H9 (cell line): ENCODE data around the gene MLANA. TPM values are rescaled to one million over a fixed set of nuclear protein-coding genes. Genes with fewer than 3 reads are reported as not detected.

Experiments used
- DNase-seq: peaks from one replicate; pipeline ENCODE4 v3.0.0-alpha.2; 2017
- H2AFZ ChIP-seq: one replicate; pipeline ENCODE4 v1.6.1; 2013; ENCODE audit warnings: mild to moderate bottlenecking, low read length, control low read depth, moderate library complexity
- H2AK5ac ChIP-seq: 2 replicates; pipeline ENCODE4 v1.6.1; 2013; ENCODE audit warnings: low read length, control low read depth, mixed read lengths; ENCODE audit not compliant: insufficient read length
- H2BK120ac ChIP-seq: one replicate; pipeline ENCODE4 v1.6.1; 2013; ENCODE audit warnings: low read depth, mild to moderate bottlenecking, low read length, control low read depth, inconsistent platforms; ENCODE audit not compliant: poor library complexity, severe bottlenecking
- H2BK12ac ChIP-seq: 2 replicates; pipeline ENCODE4 v1.6.1; 2013; ENCODE audit warnings: low read length, control low read depth, mixed read lengths, low read depth; ENCODE audit not compliant: insufficient read length
- H2BK15ac ChIP-seq: 2 replicates; pipeline ENCODE4 v1.6.1; 2013; ENCODE audit warnings: low read depth, low read length, control low read depth
- H2BK20ac ChIP-seq: one replicate; pipeline ENCODE4 v1.6.1; 2013; ENCODE audit warnings: low read depth, mild to moderate bottlenecking, low read length, control low read depth, inconsistent platforms; ENCODE audit not compliant: poor library complexity, severe bottlenecking
- H2BK5ac ChIP-seq: 2 replicates; pipeline ENCODE4 v1.6.1; 2013; ENCODE audit warnings: low read length, control low read depth, mixed read lengths; ENCODE audit not compliant: insufficient read length
- H3K14ac ChIP-seq: 2 replicates; pipeline ENCODE4 v1.6.1; 2013; ENCODE audit warnings: low read length, control low read depth; ENCODE audit not compliant: insufficient read depth
- H3K18ac ChIP-seq: 2 replicates; pipeline ENCODE4 v1.6.1; 2013; ENCODE audit warnings: low read depth, mild to moderate bottlenecking, mixed read lengths, low read length, control low read depth; ENCODE audit not compliant: insufficient read length
- H3K23ac ChIP-seq: 2 replicates; pipeline ENCODE4 v1.6.1; 2013; ENCODE audit warnings: low read length, control low read depth, mixed read lengths, low read depth; ENCODE audit not compliant: insufficient read length
- H3K23me2 ChIP-seq: 2 replicates; pipeline ENCODE4 v1.6.1; 2013; ENCODE audit warnings: low read depth, mild to moderate bottlenecking, mixed read lengths, low read length, control low read depth; ENCODE audit not compliant: insufficient read length, poor library complexity, severe bottlenecking
- H3K27ac ChIP-seq: 2 replicates; pipeline ENCODE4 v1.5.1; 2013; ENCODE audit warnings: low read length, control low read depth, mixed read lengths, low read depth; ENCODE audit not compliant: insufficient read length
- H3K27me3 ChIP-seq: 2 replicates; pipeline ENCODE4 v1.6.1; 2013; ENCODE audit warnings: low read length, control low read depth, inconsistent platforms; ENCODE audit not compliant: insufficient read depth
- H3K4ac ChIP-seq: 2 replicates; pipeline ENCODE4 v1.6.1; 2013; ENCODE audit warnings: low read depth, mild to moderate bottlenecking, control low read depth, inconsistent platforms, low read length, moderate library complexity
- H3K4me1 ChIP-seq: 2 replicates; pipeline ENCODE4 v1.6.1; 2013; ENCODE audit warnings: low read length, control low read depth, inconsistent platforms; ENCODE audit not compliant: insufficient read depth
- H3K4me2 ChIP-seq: 2 replicates; pipeline ENCODE4 v1.6.1; 2013; ENCODE audit warnings: low read length, control low read depth, mixed read lengths; ENCODE audit not compliant: insufficient read length, insufficient read depth
- H3K56ac ChIP-seq: 2 replicates; pipeline ENCODE4 v1.6.1; 2013; ENCODE audit warnings: low read depth, mild to moderate bottlenecking, mixed read lengths, low read length, control low read depth; ENCODE audit not compliant: insufficient read length
- H3K79me1 ChIP-seq: 2 replicates; pipeline ENCODE4 v1.6.1; 2013; ENCODE audit warnings: low read depth, mild to moderate bottlenecking, moderate library complexity, low read length, control low read depth, inconsistent platforms; ENCODE audit not compliant: insufficient read depth, poor library complexity, severe bottlenecking
- H3K79me2 ChIP-seq: 2 replicates; pipeline ENCODE4 v1.6.1; 2013; ENCODE audit warnings: low read length, control low read depth, inconsistent platforms; ENCODE audit not compliant: insufficient read depth
- H3K9ac ChIP-seq: 2 replicates; pipeline ENCODE4 v1.6.1; 2013; ENCODE audit warnings: low read length, control low read depth, mixed read lengths; ENCODE audit not compliant: insufficient read length; ENCODE audit errors: extremely low read depth
- H3K9me3 ChIP-seq: one replicate; pipeline ENCODE4 v1.6.1; 2013; ENCODE audit warnings: low read depth, low read length, inconsistent platforms; ENCODE audit not compliant: control insufficient read depth
- H3T11ph ChIP-seq: one replicate; pipeline ENCODE4 v1.6.1; 2013; ENCODE audit warnings: mild to moderate bottlenecking, low read length, control low read depth, inconsistent platforms
- H4K20me1 ChIP-seq: one replicate; pipeline ENCODE4 v1.6.1; 2013; ENCODE audit not compliant: control insufficient read depth, insufficient read length, insufficient read depth
- H4K5ac ChIP-seq: 2 replicates; pipeline ENCODE4 v1.6.1; 2013; ENCODE audit warnings: low read depth, mild to moderate bottlenecking, mixed read lengths, low read length, control low read depth; ENCODE audit not compliant: insufficient read length
- H4K8ac ChIP-seq: replicated peaks from 2 replicates; pipeline ENCODE4 v1.6.1; 2013; ENCODE audit warnings: low read length, control low read depth, mixed read lengths, low read depth; ENCODE audit not compliant: insufficient read length
- H4K91ac ChIP-seq: 2 replicates; pipeline ENCODE4 v1.6.1; 2013; ENCODE audit warnings: low read depth, mild to moderate bottlenecking, moderate library complexity, mixed read lengths, low read length, control low read depth; ENCODE audit not compliant: insufficient read length
- H3K27ac Mint-ChIP-seq, 3 experiments: 2 replicates in 2 of 3; 3 replicates in 1 of 3; pipeline ENCODE4 v1.8.0; 2020 to 2021; ENCODE audit warnings: mixed read lengths in 3 of 3, mild to moderate bottlenecking in 1 of 3, moderate library complexity in 1 of 3
- H3K27me3 Mint-ChIP-seq: 2 replicates; pipeline ENCODE4 v1.8.0; 2021; ENCODE audit warnings: low read depth, mild to moderate bottlenecking, moderate library complexity, mixed read lengths
- H3K36me3 Mint-ChIP-seq, 3 experiments: 2 replicates in 2 of 3; 3 replicates in 1 of 3; pipeline ENCODE4 v1.8.0; 2020 to 2021; ENCODE audit warnings: low read depth in 3 of 3, mixed read lengths in 3 of 3; ENCODE audit not compliant: insufficient read depth in 1 of 3
- H3K4me1 Mint-ChIP-seq, 2 experiments: 2 replicates each; pipeline ENCODE4 v1.8.0; 2020; ENCODE audit warnings: mixed read lengths in 2 of 2
- H3K4me3 Mint-ChIP-seq, 2 experiments: 2 replicates in 1 of 2; 3 replicates in 1 of 2; pipeline ENCODE4 v1.8.0; 2020 to 2021; ENCODE audit warnings: mild to moderate bottlenecking in 2 of 2, mixed read lengths in 2 of 2, moderate library complexity in 1 of 2
- H3K9me3 Mint-ChIP-seq, 2 experiments: 2 replicates in 1 of 2; 3 replicates in 1 of 2; pipeline ENCODE4 v1.8.0; 2020; ENCODE audit warnings: mild to moderate bottlenecking in 2 of 2, mixed read lengths in 2 of 2, moderate library complexity in 1 of 2
- CTCF ChIP-seq: fragments of 200-600 bp; sonication (generic); conservative IDR thresholded peaks from 3 replicates; pipeline ENCODE4 v1.8.0; 2021; ENCODE audit warnings: antibody characterized with exemption, mild to moderate bottlenecking
- WGBS: extraction: QIAGEN DNeasy Blood & Tissue Kit; methylation state at CpG from one replicate; pipeline ENCODE4 v1.1.7; 2013; ENCODE audit warnings: missing lambda C conversion rate, low lambda C conversion rate, mixed read lengths; ENCODE audit not compliant: insufficient read length; ENCODE audit errors: extremely low coverage; 5-methylcytosine and 5-hydroxymethylcytosine counted together
- total RNA-seq: library from RNA; stranded (reverse); gene quantifications from 2 replicates; pipeline ENCODE4 v1.2.1, GENCODE V29; 2021

The MLANA gene
- total RNA-seq, 1 experiment from 2014 or later, result not detected

GRCh38 chr9:5892456-5893133 is 1.9 kb downstream of the MLANA start:
- no peak overlapping the region for H3K4me2 ChIP-seq

More at GRCh38 chr9:5892456-5893133, 1.9 kb downstream of the MLANA start:
- no peak for TF ChIP-seq CTCF
- Histone ChIP-seq H2BK120ac (no peak overlapping the region), H2BK15ac (no peak overlapping the region), H3K14ac (no peak overlapping the region), H3K27me3 (no peaks in the 10 kb centered on the region), H4K8ac (no peak overlapping the region), H2AK5ac (no peak overlapping the region), H3K9ac (no peak overlapping the region), H4K20me1 (no peaks in the 10 kb centered on the region), H3K4me1 (no peaks in the 10 kb centered on the region), H3K79me1 (no peaks in the 10 kb centered on the region), H3T11ph (no peak overlapping the region), H3K23ac (no peak overlapping the region), H3K23me2 (no peaks in the 10 kb centered on the region), H3K4ac (no peak overlapping the region), H4K5ac (no peak overlapping the region), H2AFZ (no peak overlapping the region), H4K91ac (no peak overlapping the region), H2BK20ac (no peak overlapping the region), H2BK5ac (no peak overlapping the region), H3K18ac (no peak overlapping the region), H2BK12ac (no peak overlapping the region), H3K27ac (no peak overlapping the region), H3K56ac (no peak overlapping the region), H3K9me3 (no peaks in the 10 kb centered on the region), H3K79me2 (no peaks in the 10 kb centered on the region)
- H3K27ac Mint-ChIP-seq, result no peak overlapping the region
- H3K4me1 Mint-ChIP-seq, result no peaks in the 10 kb centered on the region
- no CpG with 5 or more reads among the region's 7 CpGs for WGBS
- H3K4me3 Mint-ChIP-seq, result no peak overlapping the region
- H3K9me3 Mint-ChIP-seq, result no peaks in the 10 kb centered on the region
- H3K36me3 Mint-ChIP-seq, result no peaks in the 10 kb centered on the region
- H3K27me3 Mint-ChIP-seq, result peaks cover 1% of the 10 kb centered on the region; the same call in 1 of the 2 replicates
- no peak for DNase-seq
